GM08714 (cell line): ENCODE data around the gene PUS10.
"Not testable (repeated sequence)": the region's sequence is repeated elsewhere in the genome, so short reads cannot be mapped to it uniquely, and the experiment has no call there.

Experiments used
- H3K4me3 ChIP-seq: fragments of 200-500 bp; sonication (Bioruptor generic); 2 replicates; pipeline ENCODE4 v1.5.1; 2014; ENCODE audit warnings: mild to moderate bottlenecking, low read length, inconsistent platforms
- ZNF274 ChIP-seq: IDR thresholded peaks from 2 replicates; pipeline ENCODE4 v1.6.1; 2012; ENCODE audit warnings: mild to moderate bottlenecking, low read depth, low read length

Gene PUS10

DNA sequence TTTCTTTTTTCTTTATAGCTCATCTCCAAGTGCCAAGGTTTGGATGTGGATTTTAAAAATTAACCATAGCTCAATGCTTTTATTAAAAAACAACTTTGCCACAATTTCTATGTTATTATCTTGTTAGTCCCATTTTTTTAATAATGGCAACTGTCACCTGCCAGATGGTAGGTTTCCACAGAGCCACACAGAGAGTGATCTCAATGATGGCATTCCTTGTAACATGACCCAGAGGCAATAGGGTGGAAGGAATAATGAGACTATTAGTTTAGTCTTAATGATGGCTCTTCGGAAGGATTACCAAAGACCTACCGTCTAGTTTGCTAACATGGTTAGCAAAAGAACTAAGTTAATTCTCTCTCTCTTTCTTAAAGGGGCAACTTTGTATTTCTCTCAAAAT lies 72.7 kb downstream of the PUS10 start:
- TF ChIP-seq ZNF274, result no peak
- H3K4me3 ChIP-seq, result no peak overlapping the region

DNA sequence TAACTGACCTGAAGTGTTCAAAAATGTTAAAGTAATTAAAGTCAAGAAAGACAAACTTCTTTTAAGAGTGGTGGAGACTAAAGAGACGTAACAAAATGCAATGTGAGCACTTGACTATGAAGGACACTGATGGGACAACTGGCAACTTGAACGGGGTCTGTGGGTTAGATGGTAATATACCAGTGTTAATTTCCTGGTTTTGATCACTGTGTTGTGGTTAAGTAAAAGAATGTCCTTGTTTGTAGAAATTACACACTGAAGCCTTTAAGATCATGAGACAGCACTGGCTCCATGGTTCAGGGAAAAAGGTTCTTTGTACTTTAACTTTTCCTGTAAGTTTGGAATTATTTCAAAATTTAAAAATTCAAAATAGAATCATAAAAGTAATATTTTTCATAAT lies 78.4 kb downstream of the PUS10 start:
- H3K4me3 ChIP-seq, result no peak overlapping the region
- no peak for TF ChIP-seq ZNF274

DNA sequence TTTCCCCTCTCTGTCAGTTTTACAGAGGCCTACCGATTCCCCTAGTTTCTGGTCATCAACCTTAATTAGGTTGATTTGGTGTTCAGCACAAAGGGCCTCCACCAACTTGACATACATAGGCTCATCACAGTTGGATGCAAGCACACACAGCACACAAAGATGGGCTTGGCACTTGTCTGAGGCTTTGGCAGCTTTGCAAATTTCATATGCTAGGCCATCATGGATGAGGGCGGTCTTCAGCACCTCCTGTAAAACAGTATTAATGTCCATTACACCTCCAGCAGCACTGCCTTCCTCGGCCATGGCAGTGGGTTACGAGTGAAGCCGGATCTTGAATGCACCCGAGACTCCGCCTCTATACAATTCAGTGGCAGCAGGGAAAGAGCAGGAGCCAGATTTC lies 79.8 kb downstream of the PUS10 start:
- no peak overlapping the region for H3K4me3 ChIP-seq
- TF ChIP-seq ZNF274, result no peak

DNA sequence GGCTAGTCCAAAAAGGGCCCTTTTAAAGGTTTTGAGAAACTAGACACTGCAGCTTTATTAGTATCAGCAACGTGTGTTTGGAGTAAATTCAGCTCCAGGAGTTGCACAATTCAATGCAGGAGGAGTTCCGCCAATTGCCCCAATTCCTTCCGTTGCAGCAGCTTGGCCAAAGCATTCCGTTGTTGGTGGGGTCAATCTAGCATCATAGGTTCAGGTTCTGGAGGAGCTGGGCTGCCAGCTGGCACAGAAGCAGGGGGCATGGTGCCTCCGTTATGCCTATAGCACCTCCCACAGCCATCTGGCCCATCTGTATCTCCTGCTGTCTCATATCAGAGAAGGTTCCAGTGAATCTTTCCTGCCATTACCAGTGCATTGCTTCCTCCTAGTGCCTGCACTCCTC lies 81.3 kb downstream of the PUS10 start:
- no peak for TF ChIP-seq ZNF274
- no peak overlapping the region for H3K4me3 ChIP-seq

DNA sequence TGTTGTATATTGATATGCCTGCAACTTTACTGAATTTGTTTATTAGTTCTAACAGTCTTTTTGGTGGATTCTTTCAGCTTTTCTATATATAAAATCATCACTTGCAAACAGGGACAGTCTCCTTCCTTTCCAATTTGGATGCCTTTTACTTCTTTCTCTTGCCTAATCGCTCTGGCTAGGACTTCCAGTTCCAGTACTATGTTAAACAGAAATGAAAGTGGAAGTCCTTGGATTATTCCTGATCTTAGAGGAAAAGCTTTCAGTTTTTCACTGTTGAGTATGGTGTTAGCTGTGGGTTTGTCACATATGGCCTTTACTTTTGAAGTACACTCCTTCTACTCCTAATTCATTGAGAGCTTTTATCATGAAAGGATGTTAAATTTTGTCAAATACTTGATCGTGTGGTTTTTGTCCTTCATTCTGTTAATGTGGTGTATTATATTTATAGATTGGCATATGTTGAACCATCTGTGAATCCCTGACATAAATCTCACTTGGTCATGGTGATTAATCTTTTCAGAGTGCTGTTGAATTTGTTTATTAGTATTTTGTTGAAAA lies 83.8 kb downstream of the PUS10 start:
- no peak for TF ChIP-seq ZNF274
- no peak overlapping the region for H3K4me3 ChIP-seq

DNA sequence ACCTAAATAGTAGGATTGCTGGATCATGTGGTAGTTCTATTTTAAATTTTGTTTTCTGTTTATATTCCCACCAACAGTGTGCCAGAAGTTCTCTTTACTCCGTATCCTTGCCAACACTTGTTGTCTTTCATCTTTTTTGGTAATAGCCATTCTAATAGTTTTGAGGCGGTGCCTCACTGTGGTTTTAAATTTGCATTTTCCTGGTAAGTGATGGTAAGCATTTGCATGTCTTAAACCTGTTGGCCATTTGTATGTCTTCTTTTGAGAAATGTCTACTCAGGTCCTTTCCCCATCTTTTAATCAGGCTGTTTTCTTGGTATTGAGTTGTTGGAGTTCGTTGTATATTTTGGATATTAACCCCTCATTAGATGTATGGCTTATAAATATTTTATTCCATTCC lies 85.1 kb downstream of the PUS10 start:
- no peak for TF ChIP-seq ZNF274
- H3K4me3 ChIP-seq, result no peak overlapping the region

DNA sequence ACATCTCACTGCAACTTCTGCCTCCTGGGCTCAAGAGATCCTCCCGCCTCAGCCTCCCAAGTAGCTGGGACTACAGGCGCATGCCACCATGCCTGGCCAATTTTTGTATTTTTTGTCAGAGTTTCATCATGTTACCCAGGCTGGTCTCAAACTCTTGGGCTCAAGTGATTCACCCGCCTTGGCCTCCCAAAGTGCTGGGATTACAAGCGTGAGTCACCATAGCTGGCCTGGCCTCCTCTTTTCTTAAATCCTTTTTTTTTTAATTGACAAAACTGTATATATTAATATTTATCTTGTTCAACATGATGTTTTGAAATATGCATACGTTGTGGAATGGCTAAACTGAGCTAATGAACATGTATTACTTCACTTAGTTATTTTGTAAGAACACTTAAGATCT lies 86.0 kb downstream of the PUS10 start:
- not testable (repeated sequence) for H3K4me3 ChIP-seq

DNA sequence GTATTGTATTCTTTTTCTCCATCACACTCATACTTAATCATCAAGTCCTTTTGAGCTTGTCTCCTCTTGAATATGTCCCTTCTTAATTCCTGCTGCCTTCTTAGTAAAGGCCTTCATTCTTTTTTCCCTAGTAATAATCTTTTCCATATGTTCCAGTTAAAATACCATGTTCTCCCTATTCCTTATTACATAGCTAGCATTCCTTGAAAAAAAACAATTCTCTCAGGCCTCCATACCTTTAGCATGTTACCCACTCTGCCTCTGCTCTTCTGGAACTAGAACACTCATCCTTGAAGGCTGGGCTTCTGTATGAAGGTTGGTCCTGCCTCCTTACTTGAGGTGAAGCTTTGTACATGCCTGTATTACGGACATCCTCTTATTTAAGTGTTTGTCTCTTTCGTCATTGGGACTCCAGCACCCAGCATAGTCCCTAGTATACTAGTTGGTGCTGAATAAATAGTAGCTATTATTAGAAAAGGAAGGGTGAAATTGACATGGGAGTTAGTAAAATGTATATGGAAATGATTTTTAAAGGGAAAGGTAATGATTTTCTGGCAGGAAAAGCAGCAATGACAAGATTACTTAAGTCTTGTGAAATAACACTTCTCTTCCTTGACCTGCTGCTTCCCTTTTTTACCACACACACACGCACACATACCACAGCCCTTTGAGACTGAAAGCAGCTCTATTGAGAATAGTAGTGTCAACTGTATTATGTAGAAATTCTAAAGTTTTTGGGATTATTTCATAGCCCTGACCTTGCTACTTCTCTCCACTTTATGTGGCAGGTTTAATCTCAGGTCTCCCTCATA lies 91.1 kb downstream of the PUS10 start:
- H3K4me3 ChIP-seq, result no peak overlapping the region
- TF ChIP-seq ZNF274, result no peak

DNA sequence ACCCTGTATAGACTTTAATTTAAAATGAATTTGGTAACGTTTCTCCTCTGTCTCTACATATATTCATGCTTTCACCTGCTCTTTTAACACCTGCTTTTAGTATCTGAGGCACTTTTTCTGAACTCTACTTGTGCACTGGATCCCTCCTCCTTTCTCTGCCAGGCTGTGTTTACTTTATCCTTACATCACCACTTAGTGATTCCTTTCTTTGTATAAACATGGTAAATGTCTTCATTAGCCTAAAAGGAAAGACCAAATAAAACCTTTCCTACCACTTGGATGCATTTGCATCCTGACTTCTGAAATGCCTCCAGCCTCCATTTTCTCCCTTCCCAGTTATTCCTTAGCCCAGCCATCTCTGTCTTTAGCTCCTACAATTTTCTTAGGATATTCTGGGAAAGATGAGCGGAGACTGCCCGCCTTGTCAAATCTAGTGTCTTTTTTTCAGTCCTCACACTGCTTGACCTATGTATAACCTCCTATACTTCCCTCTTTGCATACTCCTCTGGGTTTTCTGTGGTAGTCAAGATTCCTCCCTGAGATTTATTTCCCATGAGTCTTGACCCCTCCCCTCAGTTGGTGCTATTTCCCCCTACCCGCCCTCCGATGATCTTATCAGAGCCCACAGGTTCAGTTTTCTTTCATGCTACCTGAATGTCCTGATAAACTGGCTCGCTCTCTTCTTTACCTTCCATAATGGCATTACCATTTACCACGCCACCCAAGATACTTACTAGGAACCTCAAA lies 91.9 kb downstream of the PUS10 start:
- TF ChIP-seq ZNF274, result no peak
- no peak overlapping the region for H3K4me3 ChIP-seq

DNA sequence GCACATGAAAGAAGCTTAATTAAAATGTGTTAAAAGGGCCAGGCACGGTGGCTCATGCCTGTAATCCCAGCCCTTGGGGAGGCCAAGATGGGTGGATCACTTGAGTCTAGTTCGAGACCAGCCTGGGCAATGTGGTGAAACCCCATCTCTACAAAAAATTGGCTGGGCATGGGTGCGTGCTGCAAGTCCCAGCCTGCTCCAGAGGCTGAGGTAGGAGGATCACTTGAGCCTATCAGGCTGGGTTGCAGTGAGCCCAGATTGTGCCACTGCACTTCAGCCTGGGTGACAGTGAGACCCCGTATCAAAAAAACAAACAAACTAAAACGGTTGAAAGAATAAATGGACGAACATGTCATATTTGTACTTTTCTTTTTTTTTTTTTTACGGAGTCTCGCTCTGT lies 110.7 kb downstream of the PUS10 start:
- TF ChIP-seq ZNF274, result no peak
- no peak overlapping the region for H3K4me3 ChIP-seq

DNA sequence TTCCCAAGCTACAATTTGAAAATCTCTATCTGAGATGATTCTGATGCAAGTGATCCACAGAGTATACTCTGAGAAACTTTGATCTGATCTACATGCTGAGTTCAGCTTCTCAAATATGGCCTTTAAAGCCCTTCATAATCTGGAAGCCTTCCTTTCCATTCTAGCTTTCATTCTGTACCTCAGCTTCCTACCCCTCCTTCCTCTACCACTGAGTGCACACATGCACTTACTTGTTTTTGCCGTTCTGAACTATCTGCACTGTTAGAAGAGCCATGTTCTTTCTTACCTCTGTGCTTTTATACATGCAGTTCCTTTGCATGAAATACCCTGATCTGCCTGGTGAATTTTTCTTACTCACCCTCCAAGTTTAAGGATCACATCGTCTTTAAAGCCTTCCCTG lies 111.7 kb downstream of the PUS10 start:
- TF ChIP-seq ZNF274, result no peak
- H3K4me3 ChIP-seq, result no peak overlapping the region

DNA sequence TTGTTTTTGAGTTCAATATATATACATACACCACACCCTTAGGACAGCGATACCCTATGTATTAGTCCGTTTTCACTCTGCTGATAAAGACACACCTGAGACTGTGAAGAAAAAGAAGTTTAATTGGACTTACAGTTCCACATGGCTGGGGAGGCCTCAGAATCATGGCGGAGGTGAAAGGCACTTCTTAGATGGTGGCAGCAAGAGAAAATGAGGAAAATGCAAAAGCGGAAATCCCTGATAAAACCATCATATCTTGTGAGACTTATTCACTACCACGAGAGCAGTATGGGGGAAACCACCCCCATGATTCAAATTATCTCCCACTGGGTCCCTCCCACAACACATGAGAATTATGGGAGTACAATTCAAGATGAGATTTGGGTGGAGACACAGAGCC lies 112.2 kb downstream of the PUS10 start:
- not testable (repeated sequence) for H3K4me3 ChIP-seq

DNA sequence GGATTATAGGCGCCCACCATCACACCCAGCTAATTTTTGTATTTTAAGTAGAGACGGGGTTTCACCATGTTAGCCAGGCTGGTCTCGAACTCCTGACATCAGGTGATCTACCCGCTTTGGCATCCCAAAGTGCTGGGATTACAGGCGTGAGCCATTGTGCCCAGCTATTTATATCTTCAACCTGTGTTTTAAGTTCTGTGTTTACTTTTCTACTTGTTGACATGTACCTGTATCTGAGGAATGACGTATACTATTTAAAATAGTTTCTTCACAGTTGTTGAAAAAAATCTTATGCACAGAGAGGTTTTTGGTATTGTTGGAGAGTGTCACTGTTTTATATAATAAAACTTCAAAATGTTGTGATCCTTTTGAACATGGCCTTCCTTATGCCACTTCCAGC lies 116.8 kb downstream of the PUS10 start:
- H3K4me3 ChIP-seq, result not testable (repeated sequence)

DNA sequence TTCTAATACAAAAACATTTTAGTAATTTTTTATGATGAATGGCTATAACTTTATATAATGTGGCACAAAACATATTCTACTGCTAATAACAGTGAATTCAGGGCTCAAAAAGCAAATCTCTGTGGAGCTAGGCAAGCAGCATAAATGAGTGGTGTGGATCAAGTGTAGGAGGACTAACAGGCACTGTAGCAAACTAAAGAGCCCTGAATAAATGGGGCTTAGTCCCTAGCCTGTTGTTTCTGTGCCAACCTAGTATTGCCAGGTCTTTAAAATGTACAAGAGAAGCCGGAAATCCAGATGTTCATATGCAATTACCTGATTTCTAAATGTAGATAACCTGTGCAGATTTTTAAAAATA lies 118.2 kb downstream of the PUS10 start:
- no peak for TF ChIP-seq ZNF274
- no peak overlapping the region for H3K4me3 ChIP-seq

DNA sequence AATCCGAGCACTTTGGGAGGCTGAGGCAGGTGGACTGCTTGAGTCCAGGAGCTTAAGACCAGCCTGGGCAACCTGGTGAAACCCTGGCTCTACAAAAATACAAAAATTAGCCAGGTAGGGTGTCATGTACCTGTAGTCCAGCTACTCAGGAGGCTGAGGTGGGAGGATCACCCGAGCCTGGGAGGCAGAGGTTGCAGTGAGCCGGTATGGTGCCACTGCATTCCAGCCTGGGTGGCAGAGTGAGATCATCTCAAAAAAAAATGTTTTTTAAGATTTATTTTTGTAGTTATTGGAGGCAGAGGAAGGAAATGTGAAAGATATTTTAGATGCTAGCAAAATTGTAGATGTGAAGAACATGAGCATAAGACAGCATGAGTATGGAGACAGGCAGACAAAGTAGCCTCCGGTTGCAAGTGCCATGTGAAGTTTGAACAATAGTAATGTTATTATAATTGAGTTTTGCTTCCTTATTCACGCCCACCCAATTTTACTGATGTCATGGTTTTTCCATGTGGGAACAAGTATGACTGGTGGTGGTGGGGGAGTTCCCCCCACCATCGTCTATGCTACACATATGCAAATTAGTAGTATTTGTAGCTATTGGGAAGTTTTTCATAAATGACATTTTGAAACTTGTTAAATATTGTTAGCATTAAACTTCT lies 118.7 kb downstream of the PUS10 start:
- H3K4me3 ChIP-seq, result no peak overlapping the region; the same call in 1 of the 2 replicates
- TF ChIP-seq ZNF274, result no peak
